ENCODE results near the gene ZNF587B. TPM values are rescaled to one million over a fixed set of nuclear protein-coding genes. Genes with fewer than 3 reads are reported as not detected.
A peak's percentile ranks its signal among the peaks of the same experiment; 100 is the strongest.
"Not testable (repeated sequence)": the region's sequence is repeated elsewhere in the genome, so short reads cannot be mapped to it uniquely, and the experiment has no call there.

The ZNF587B gene
- total RNA-seq, 2 donors from 2014 or later = 18.7 to 36.6 TPM

DNA sequence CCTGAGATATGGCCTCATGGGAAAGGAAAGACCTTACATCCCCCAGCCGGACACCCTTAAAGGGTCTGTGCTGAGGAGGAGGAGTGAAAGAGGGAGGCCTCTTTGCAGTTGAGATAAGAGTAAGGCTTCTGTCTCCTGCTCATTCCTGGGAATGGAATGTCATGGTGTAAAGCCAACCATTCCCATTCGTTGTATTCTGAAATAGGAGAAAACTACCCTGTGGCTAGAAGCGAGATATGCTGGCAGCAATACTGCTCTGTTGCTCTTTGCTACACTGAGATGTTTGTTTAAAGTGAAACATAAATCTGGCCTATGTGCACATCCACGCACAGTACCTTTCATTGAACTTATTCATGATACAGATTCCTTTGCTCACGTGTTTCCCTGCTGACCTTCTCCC is 783 bp upstream of the ZNF587B start:
- no peak overlapping the region for H3K4me3 ChIP-seq
- 42 to 53% methylated on average over 5 of the region's 5 CpGs for WGBS, 2 donors
- H3K27me3 ChIP-seq = no peaks in the 10 kb centered on the region
- no peaks in the 10 kb centered on the region for H3K9me3 ChIP-seq
- peaks cover 26% of the 10 kb centered on the region for H3K4me1 ChIP-seq
- DNase-seq (no peak), ATAC-seq (no peak)
- TF ChIP-seq, protein P1, sequence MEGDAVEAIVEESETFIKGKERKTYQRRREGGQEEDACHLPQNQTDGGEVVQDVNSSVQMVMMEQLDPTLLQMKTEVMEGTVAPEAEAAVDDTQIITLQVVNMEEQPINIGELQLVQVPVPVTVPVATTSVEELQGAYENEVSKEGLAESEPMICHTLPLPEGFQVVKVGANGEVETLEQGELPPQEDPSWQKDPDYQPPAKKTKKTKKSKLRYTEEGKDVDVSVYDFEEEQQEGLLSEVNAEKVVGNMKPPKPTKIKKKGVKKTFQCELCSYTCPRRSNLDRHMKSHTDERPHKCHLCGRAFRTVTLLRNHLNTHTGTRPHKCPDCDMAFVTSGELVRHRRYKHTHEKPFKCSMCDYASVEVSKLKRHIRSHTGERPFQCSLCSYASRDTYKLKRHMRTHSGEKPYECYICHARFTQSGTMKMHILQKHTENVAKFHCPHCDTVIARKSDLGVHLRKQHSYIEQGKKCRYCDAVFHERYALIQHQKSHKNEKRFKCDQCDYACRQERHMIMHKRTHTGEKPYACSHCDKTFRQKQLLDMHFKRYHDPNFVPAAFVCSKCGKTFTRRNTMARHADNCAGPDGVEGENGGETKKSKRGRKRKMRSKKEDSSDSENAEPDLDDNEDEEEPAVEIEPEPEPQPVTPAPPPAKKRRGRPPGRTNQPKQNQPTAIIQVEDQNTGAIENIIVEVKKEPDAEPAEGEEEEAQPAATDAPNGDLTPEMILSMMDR (IDR thresholded peaks at IDR 0.05) = no peak
- TF ChIP-seq POLR2A (IDR thresholded peaks at IDR 0.05) = no peak
- intact Hi-C loops (cut with DNase I) = no loop called here
- H3K36me3 ChIP-seq (replicated peaks in 1 of 2; ENCODE audit: insufficient read depth in 1 of 2, low read depth in 2 of 2) = no peaks in the 10 kb centered on the region
- peak overlapping the region in 1 of 4 donors; percentile 47 for H3K27ac ChIP-seq

DNA sequence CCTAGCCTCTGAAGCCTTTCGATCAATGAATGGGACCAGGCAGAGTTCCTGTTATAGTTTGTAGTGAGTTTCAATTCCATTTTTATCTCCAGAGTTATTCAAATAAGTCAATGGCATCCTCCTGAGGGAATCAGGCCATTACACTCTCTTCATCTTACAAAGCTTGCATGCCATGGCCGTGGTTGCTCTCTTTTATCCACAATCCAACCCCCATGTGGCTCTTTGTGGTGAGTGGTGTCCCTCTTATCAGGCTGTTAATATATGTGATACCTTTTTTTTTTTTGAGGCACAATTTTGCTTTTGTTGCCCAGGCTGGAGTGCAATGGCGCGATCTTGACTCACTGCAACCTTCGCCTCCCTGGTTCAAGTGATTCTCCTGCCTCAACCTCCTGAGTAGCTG is 6.9 kb downstream of the ZNF587B start:
- H3K27me3 ChIP-seq; H3K27ac ChIP-seq; intact Hi-C loops (cut with DNase I); H3K4me1 ChIP-seq; H3K4me3 ChIP-seq; H3K9me3 ChIP-seq; ATAC-seq; DNase-seq; H3K36me3 ChIP-seq (replicated peaks in 1 of 2; ENCODE audit: insufficient read depth in 1 of 2, low read depth in 2 of 2): not testable (repeated sequence)
- 91 to 95% methylated on average over 5 of the region's 5 CpGs for WGBS, 2 donors

DNA sequence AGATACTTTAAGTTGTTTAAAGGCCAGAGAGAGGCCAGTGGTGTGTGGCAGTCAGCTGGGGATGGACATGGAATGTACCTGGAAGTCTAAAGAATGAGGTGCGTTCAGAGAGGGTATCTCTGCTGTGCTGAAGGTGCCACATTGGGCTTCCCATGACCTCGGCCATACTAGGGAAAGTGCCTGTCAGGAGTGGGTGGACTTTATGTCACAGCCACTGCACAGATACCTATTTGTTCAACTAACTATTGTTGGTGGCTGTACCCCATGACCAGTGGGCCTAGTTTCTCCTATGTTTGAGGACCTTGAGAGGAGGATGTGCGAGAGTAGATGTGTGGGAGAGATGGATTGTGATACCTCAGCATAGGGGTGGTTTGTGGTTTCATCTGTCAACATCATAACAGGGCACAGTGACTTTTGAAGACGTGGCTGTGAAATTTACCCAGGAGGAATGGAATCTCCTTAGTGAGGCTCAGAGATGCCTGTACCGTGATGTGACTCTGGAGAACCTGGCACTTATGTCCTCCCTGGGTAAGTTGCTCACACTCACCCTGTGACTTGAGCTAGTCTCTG is 8.6 kb downstream of the ZNF587B start:
- H3K9me3 ChIP-seq; H3K36me3 ChIP-seq (replicated peaks in 1 of 2; ENCODE audit: insufficient read depth in 1 of 2, low read depth in 2 of 2); H3K4me3 ChIP-seq; H3K27ac ChIP-seq; DNase-seq; ATAC-seq; intact Hi-C loops (cut with DNase I); H3K27me3 ChIP-seq; H3K4me1 ChIP-seq: not testable (repeated sequence)
- WGBS, 2 donors = 88 to 99% methylated on average over 3 to 5 of the region's 5 CpGs

DNA sequence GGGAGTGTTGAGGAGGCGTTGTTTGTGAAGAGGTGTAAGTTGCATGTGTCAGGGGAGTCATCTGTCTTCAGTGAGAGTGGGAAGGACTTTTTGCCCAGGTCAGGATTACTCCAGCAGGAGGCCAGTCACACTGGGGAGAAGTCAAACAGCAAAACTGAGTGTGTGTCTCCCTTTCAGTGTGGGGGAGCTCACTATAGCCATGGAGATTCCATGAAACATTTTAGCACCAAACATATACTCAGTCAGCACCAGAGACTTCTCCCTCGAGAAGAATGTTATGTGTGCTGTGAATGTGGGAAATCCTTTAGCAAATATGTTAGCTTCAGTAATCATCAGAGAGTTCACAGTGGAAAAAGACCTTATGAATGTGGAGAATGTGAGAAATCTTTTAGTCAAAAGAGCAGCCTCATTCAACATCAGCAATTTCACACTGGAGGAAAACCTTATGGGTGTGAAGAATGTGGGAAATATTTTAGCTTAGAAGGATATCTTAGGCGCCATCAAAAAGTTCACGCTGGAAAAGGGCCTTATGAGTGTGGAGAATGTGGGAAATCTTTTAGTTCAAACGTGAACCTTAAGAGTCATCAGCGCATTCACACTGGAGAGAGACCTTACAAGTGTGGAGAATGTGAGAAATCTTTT is 11.1 kb downstream of the ZNF587B start:
- Histone ChIP-seq H3K27ac (no peak overlapping the region), H3K36me3 (replicated peaks in 1 of 2; ENCODE audit: insufficient read depth in 1 of 2, low read depth in 2 of 2) (peaks cover 0 to 8% of the 10 kb centered on the region in 2 donors), H3K4me3 (no peak overlapping the region), H3K27me3 (no peaks in the 10 kb centered on the region), H3K9me3 (no peaks in the 10 kb centered on the region), H3K4me1 (no peaks in the 10 kb centered on the region)
- ATAC-seq (no peak), DNase-seq (no peak)
- 65 to 83% methylated on average over 6 of the region's 6 CpGs for WGBS, 2 donors
- intact Hi-C loops (cut with DNase I) = no loop called here
- TF ChIP-seq, protein P1 (IDR thresholded peaks at IDR 0.05) = no peak
- TF ChIP-seq POLR2A (IDR thresholded peaks at IDR 0.05) = no peak

DNA sequence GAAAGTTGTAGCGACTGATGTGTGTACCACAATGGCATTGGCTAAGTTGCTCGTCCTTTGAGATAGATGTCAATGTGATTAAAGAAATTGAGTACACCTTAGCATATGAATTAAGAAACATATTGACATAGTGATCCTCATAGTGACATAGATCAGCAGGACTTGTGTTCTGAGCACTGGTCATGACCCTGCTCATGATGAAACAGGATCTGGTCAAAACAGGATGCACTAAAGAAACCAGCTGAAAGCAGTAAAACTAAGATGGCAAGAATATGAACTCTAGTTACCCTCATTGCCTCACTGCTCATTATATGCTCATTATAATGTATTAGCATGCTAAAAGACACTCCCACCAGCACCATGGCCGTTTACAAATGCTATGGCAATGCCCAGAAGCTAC is 17.1 kb downstream of the ZNF587B start:
- H3K9me3 ChIP-seq; H3K36me3 ChIP-seq (replicated peaks in 1 of 2; ENCODE audit: insufficient read depth in 1 of 2, low read depth in 2 of 2); H3K27ac ChIP-seq; H3K4me3 ChIP-seq; H3K27me3 ChIP-seq; ATAC-seq; intact Hi-C loops (cut with DNase I); DNase-seq: not testable (repeated sequence)
- H3K4me1 ChIP-seq = peaks cover 13% of the 10 kb centered on the region
- 75 to 93% methylated on average over 3 of the region's 3 CpGs for WGBS, 2 donors

DNA sequence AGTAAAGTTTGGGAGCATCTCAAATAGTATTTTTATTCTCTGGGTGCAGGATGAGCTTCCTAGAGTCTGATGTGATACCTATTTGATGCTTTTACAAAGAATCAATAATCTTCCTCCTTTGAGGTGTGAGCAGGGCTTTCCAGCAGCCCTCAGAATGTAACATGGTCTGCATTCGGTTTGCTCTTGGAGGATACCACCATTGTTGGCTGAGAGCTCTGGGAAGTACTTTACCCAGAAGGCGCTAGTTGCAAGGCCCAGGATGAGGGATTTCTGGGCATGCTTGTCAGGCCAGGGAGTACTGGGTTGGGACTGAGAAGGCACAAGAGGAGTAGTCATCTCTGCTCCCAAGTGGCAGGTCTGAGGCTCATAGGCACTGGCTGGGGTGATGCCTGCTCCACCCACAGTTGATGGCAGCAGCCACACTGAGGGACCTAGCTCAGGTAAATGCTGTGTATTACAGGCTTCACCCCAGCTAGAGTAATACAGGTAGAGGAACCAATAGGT is 19.1 kb downstream of the ZNF587B start:
- intact Hi-C loops (cut with DNase I); H3K4me3 ChIP-seq; H3K36me3 ChIP-seq (replicated peaks in 1 of 2; ENCODE audit: insufficient read depth in 1 of 2, low read depth in 2 of 2); H3K27me3 ChIP-seq; H3K9me3 ChIP-seq; DNase-seq: not testable (repeated sequence)
- WGBS, 2 donors = 79 to 100% methylated on average over 2 of the region's 2 CpGs
- ATAC-seq = peak; percentile 8
- Histone ChIP-seq H3K27ac (peak overlapping the region in 1 of 4 donors; percentile 75), H3K4me1 (peaks cover 13% of the 10 kb centered on the region)

All from body of pancreas (tissue), 4 donors.